Liver (tissue), 9 donors: ENCODE measurements around the gene RTL10. TPM values are rescaled to one million over a fixed set of nuclear protein-coding genes. Genes with fewer than 3 reads are reported as not detected.

ENCODE experiments used
- DNase-seq: peaks from one replicate; pipeline ENCODE4 v3.0.0-alpha.2; 2017; ENCODE audit warnings: low spot score
- H3K27ac ChIP-seq, 2 donors: one replicate each; pipeline ENCODE4 v1.7.0; 2013; ENCODE audit warnings: inconsistent platforms in 2 of 2, low read length in 2 of 2, control low read depth in 1 of 2, low read depth in 1 of 2, mild to moderate bottlenecking in 1 of 2
- H3K27me3 ChIP-seq, 4 donors: one replicate each; pipeline versions ENCODE4 v1.6.1 to v1.7.0; 2013; ENCODE audit warnings: low read length in 3 of 4, inconsistent platforms in 1 of 4, mild to moderate bottlenecking in 1 of 4, moderate library complexity in 1 of 4; ENCODE audit not compliant: control insufficient read depth in 4 of 4, insufficient read depth in 4 of 4
- H3K36me3 ChIP-seq, 4 donors: one replicate each; pipeline versions ENCODE4 v1.6.1 to v1.7.0; 2013; ENCODE audit warnings: low read length in 3 of 4, mild to moderate bottlenecking in 3 of 4, low read depth in 1 of 4, moderate library complexity in 1 of 4; ENCODE audit not compliant: control insufficient read depth in 4 of 4, insufficient read depth in 3 of 4
- H3K4me1 ChIP-seq, 4 donors: one replicate each; pipeline versions ENCODE4 v1.6.1 to v1.7.0; 2013; ENCODE audit warnings: low read length in 3 of 4, mild to moderate bottlenecking in 3 of 4, moderate library complexity in 1 of 4; ENCODE audit not compliant: control insufficient read depth in 4 of 4, insufficient read depth in 4 of 4
- H3K4me3 ChIP-seq, 3 donors: one replicate each; pipeline versions ENCODE4 v1.6.1 to v1.7.0; 2013; ENCODE audit warnings: low read length in 3 of 3, control low read depth in 1 of 3, low read depth in 1 of 3, mild to moderate bottlenecking in 1 of 3
- H3K9ac ChIP-seq, 2 donors: one replicate each; pipeline ENCODE4 v1.7.0; 2013; ENCODE audit warnings: low read length in 2 of 2, mild to moderate bottlenecking in 2 of 2, moderate library complexity in 2 of 2, control low read depth in 1 of 2, low read depth in 1 of 2
- H3K9me3 ChIP-seq, 4 donors: one replicate each; pipeline versions ENCODE4 v1.6.1 to v1.7.0; 2013; ENCODE audit warnings: low read length in 3 of 4; ENCODE audit not compliant: control insufficient read depth in 4 of 4
- ATF3 ChIP-seq: IDR thresholded peaks from 2 replicates; pipeline ENCODE4 v1.6.1; 2016; ENCODE audit warnings: antibody characterized with exemption
- CTCF ChIP-seq: fragments of 150-350 bp; IDR thresholded peaks from 2 replicates; pipeline ENCODE4 v1.5.1; 2017; ENCODE audit warnings: improper control_type of control experiment, low read depth, low read length; ENCODE audit not compliant: missing input control
- EGR1 ChIP-seq, 2 donors: IDR thresholded peaks; 2 replicates each; pipeline ENCODE4 v1.6.1; 2016 to 2018; ENCODE audit warnings: antibody characterized with exemption in 2 of 2, low read depth in 2 of 2
- FOXA1 ChIP-seq: IDR thresholded peaks from 2 replicates; pipeline ENCODE4 v1.6.1; 2016; ENCODE audit warnings: antibody characterized with exemption
- GABPA ChIP-seq, 2 donors: IDR thresholded peaks in 1 of 2; conservative IDR thresholded peaks in 1 of 2; 2 replicates each; pipeline ENCODE4 v1.6.1; 2016; ENCODE audit warnings: antibody characterized with exemption in 2 of 2, mild to moderate bottlenecking in 1 of 2, moderate library complexity in 1 of 2
- HNF4A ChIP-seq, 2 donors: conservative IDR thresholded peaks; 2 replicates each; pipeline ENCODE4 v1.6.1; 2016; ENCODE audit warnings: antibody characterized with exemption in 2 of 2, mild to moderate bottlenecking in 2 of 2
- HNF4G ChIP-seq: IDR thresholded peaks from 2 replicates; pipeline ENCODE4 v1.6.1; 2016; ENCODE audit warnings: antibody characterized with exemption
- JUND ChIP-seq, 2 donors: IDR thresholded peaks; 2 replicates each; pipeline ENCODE4 v1.6.1; 2016; ENCODE audit warnings: antibody characterized with exemption in 2 of 2
- MAX ChIP-seq: IDR thresholded peaks from 2 replicates; pipeline ENCODE4 v1.6.1; 2016; ENCODE audit warnings: antibody characterized with exemption
- NR2F2 ChIP-seq: IDR thresholded peaks from 2 replicates; pipeline ENCODE4 v1.6.1; 2016; ENCODE audit warnings: antibody characterized with exemption
- RAD21 ChIP-seq, 2 donors: IDR thresholded peaks; 2 replicates each; pipeline ENCODE4 v1.6.1; 2016; ENCODE audit warnings: antibody characterized with exemption in 2 of 2, mild to moderate bottlenecking in 2 of 2
- RXRA ChIP-seq, 2 donors: IDR thresholded peaks; 2 replicates each; pipeline ENCODE4 v1.6.1; 2017 to 2018; ENCODE audit warnings: antibody characterized with exemption in 2 of 2, mild to moderate bottlenecking in 1 of 2
- SP1 ChIP-seq: IDR thresholded peaks from 2 replicates; pipeline ENCODE4 v1.6.1; 2018; ENCODE audit warnings: antibody characterized with exemption, mild to moderate bottlenecking
- TAF1 ChIP-seq: conservative IDR thresholded peaks from 2 replicates; pipeline ENCODE4 v1.6.1; 2016; ENCODE audit warnings: antibody characterized with exemption, mild to moderate bottlenecking
- YY1 ChIP-seq: IDR thresholded peaks from 2 replicates; pipeline ENCODE4 v1.6.1; 2016; ENCODE audit warnings: antibody characterized with exemption, mild to moderate bottlenecking
- ZBTB33 ChIP-seq: IDR thresholded peaks from 2 replicates; pipeline ENCODE4 v1.6.1; 2016; ENCODE audit warnings: antibody characterized with exemption
- WGBS: extraction: QIAGEN DNeasy Blood & Tissue Kit; methylation state at CpG from one replicate; pipeline ENCODE4 v1.1.7; 2013; 5-methylcytosine and 5-hydroxymethylcytosine counted together
- polyA plus RNA-seq, 2 donors: library from polyadenylated mRNA; stranded (reverse) in 1 of 2; unstranded in 1 of 2; fragments of 200-250 nt in 1 of 2; fragments of >200 nt in 1 of 2; fragmentation: Nextera tagmentation in 1 of 2; extraction: Ambion mirVana in 1 of 2; gene quantifications; one replicate each; pipeline versions ENCODE4 v1.2.1 to v1.2.3, GENCODE V29; 2013 to 2015
- total RNA-seq, 2 donors: library from RNA; depleted of rRNA; stranded (reverse); fragments of >200 nt; gene quantifications; one replicate each; pipeline ENCODE4 v1.2.3, GENCODE V29; 2014
- TF ChIP-seq, protein P1 (sequence below): IDR thresholded peaks from 2 replicates; pipeline ENCODE4 v1.6.1; 2016; ENCODE audit warnings: antibody characterized with exemption, mild to moderate bottlenecking
- donor health status: healthy.
- donor health status: healthy.
- donor health status: healthy.
- donor health status: healthy.
- donor health status: healthy.

The RTL10 gene
- total and polyA plus RNA-seq, 4 donors: 4.2 to 8.3 (median 7.4) TPM

DNA sequence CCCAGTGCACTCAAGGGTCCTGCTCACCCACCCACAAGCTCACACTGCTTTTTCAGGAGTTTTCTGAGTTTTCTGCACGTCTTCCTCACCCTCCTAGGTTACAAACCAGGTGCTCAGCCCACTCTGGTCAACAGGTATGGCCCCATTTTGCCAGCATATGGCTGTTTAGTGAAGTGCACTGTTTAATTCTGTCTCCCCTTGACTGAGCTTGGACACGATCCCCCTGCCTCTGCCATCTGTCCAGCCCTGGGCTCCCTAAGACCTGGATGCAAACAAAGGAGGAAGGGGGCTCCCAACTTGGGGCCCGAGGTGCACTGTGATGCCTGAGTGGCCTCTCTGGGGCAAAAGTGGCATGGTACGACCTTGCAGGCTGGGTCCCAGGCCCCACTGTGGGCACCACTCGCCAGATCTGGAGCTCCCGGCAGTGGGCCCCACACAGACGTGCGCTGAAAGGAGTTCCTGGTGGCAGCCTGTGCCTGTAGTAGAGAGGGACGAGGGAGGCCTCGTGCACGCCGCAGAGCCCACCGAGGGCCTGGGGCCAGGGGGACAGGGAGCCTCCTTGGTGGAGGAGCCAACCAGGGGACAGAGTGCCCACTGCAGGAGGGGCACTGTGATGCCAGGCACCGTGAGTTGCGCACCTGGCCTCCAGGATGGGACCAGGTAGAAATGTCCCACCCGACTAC, 49.6 kb upstream of the RTL10 start:
- no peaks in the 10 kb centered on the region for H3K9me3 ChIP-seq
- no peak overlapping the region for H3K27ac ChIP-seq
- no peak overlapping the region for H3K4me3 ChIP-seq
- peaks cover 0 to 4% (median 1%) of the 10 kb centered on the region in 4 donors for H3K4me1 ChIP-seq
- H3K9ac ChIP-seq: no peak overlapping the region
- H3K27me3 ChIP-seq: no peaks in the 10 kb centered on the region
- TF ChIP-seq NR2F2: no peak
- no peak for TF ChIP-seq YY1
- TF ChIP-seq TAF1: no peak
- no peak for TF ChIP-seq ZBTB33
- TF ChIP-seq, protein P1, sequence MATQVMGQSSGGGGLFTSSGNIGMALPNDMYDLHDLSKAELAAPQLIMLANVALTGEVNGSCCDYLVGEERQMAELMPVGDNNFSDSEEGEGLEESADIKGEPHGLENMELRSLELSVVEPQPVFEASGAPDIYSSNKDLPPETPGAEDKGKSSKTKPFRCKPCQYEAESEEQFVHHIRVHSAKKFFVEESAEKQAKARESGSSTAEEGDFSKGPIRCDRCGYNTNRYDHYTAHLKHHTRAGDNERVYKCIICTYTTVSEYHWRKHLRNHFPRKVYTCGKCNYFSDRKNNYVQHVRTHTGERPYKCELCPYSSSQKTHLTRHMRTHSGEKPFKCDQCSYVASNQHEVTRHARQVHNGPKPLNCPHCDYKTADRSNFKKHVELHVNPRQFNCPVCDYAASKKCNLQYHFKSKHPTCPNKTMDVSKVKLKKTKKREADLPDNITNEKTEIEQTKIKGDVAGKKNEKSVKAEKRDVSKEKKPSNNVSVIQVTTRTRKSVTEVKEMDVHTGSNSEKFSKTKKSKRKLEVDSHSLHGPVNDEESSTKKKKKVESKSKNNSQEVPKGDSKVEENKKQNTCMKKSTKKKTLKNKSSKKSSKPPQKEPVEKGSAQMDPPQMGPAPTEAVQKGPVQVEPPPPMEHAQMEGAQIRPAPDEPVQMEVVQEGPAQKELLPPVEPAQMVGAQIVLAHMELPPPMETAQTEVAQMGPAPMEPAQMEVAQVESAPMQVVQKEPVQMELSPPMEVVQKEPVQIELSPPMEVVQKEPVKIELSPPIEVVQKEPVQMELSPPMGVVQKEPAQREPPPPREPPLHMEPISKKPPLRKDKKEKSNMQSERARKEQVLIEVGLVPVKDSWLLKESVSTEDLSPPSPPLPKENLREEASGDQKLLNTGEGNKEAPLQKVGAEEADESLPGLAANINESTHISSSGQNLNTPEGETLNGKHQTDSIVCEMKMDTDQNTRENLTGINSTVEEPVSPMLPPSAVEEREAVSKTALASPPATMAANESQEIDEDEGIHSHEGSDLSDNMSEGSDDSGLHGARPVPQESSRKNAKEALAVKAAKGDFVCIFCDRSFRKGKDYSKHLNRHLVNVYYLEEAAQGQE: no peak
- TF ChIP-seq SP1: no peak
- no peak for TF ChIP-seq RAD21 (IDR thresholded peaks at IDR 0.05)
- no peak for TF ChIP-seq HNF4G
- no peak for TF ChIP-seq HNF4A (conservative IDR thresholded peaks at IDR 0.05)
- no peak for DNase-seq
- peaks cover 3 to 19% (median 9%) of the 10 kb centered on the region in 4 donors for H3K36me3 ChIP-seq
- WGBS: 89% methylated on average over 16 of the region's 16 CpGs

GRCh38 chr22:19903513-19903912, 48.8 kb upstream of the RTL10 start:
- TF ChIP-seq HNF4A (conservative IDR thresholded peaks at IDR 0.05) (no peak), RAD21 (IDR thresholded peaks at IDR 0.05) (no peak), JUND (IDR thresholded peaks at IDR 0.05) (no peak), MAX (no peak), NR2F2 (no peak), CTCF (no peak), HNF4G (no peak), FOXA1 (no peak), TAF1 (no peak), GABPA (IDR thresholded peaks at IDR 0.05 in 1 of 2, conservative IDR thresholded peaks at IDR 0.05 in 1 of 2) (no peak), RXRA (IDR thresholded peaks at IDR 0.05) (no peak), SP1 (no peak), ZBTB33 (no peak), ATF3 (no peak), YY1 (no peak), EGR1 (IDR thresholded peaks at IDR 0.05; ENCODE audit: low read depth in 2 of 2) (no peak)
- TF ChIP-seq, protein P1: no peak
- H3K36me3 ChIP-seq: peaks cover 3 to 20% (median 7%) of the 10 kb centered on the region in 4 donors
- H3K27me3 ChIP-seq: no peaks in the 10 kb centered on the region
- H3K4me1 ChIP-seq: peaks cover 0 to 4% (median 1%) of the 10 kb centered on the region in 4 donors
- no peak for DNase-seq
- H3K27ac ChIP-seq: no peak overlapping the region
- no peak overlapping the region for H3K4me3 ChIP-seq
- whole genome bisulfite sequencing: 85% methylated on average over 12 of the region's 12 CpGs
- no peak overlapping the region for H3K9ac ChIP-seq
- H3K9me3 ChIP-seq: no peaks in the 10 kb centered on the region
